ENCODE measurements around the gene CYP39A1. TPM values are rescaled to one million over a fixed set of nuclear protein-coding genes. Genes with fewer than 3 reads are reported as not detected.

Gene CYP39A1
- total RNA-seq, 1 experiment from 2014 or later = not detected

GRCh38 chr6:46690141-46690755, 37.6 kb upstream of the CYP39A1 start:
- CTCF ChIA-PET = no interaction called here

GRCh38 chr6:46689657-46690056, 37.0 kb upstream of the CYP39A1 start:
- no peaks in the 10 kb centered on the region for H3K36me3 ChIP-seq (ENCODE audit: control insufficient read depth, insufficient read depth, low read length)
- Mint-ChIP-seq H3K27me3 (ENCODE audit: insufficient read depth, unreplicated experiment) (peaks cover 15% of the 10 kb centered on the region), H3K27ac (ENCODE audit: unreplicated experiment) (no peak overlapping the region), H3K4me1 (ENCODE audit: low read depth, unreplicated experiment) (no peaks in the 10 kb centered on the region), H3K9me3 (ENCODE audit: unreplicated experiment) (no peaks in the 10 kb centered on the region), H3K36me3 (ENCODE audit: insufficient read depth, unreplicated experiment) (no peaks in the 10 kb centered on the region), H3K4me3 (ENCODE audit: unreplicated experiment) (no peak overlapping the region)
- TF ChIP-seq CTCF (IDR thresholded peaks at IDR 0.05; ENCODE audit: insufficient read depth in 1 of 2, low read depth in 1 of 2, low read length in 1 of 2, severe bottlenecking in 1 of 2, unreplicated experiment in 1 of 2) = no peak
- no peak overlapping the region for H3K4me3 ChIP-seq (ENCODE audit: low read depth, low read length)
- no peaks in the 10 kb centered on the region for H3K9me3 ChIP-seq
- intact Hi-C loops (cut with micrococcal nuclease; ENCODE audit: unreplicated experiment) = no loop called here
- no TSS peak for BruUV-seq (replicated peaks)
- no peak for DNase-seq
- ChIA-PET CTCF (no interaction called here), POLR2A (no interaction called here)
- no peaks in the 10 kb centered on the region for H3K4me1 ChIP-seq
- no peaks in the 10 kb centered on the region for H3K27me3 ChIP-seq (replicated peaks; ENCODE audit: control insufficient read depth, insufficient read depth, low read length)

More at GRCh38 chr6:46690141-46690755, 37.6 kb upstream of the CYP39A1 start:
- H3K4me3 Mint-ChIP-seq (ENCODE audit: unreplicated experiment) = no peak overlapping the region
- H3K27me3 Mint-ChIP-seq (ENCODE audit: insufficient read depth, unreplicated experiment) = peaks cover 15% of the 10 kb centered on the region
- DNase-seq = no peak
- POLR2A ChIA-PET = no interaction called here
- Histone ChIP-seq H3K9me3 (no peaks in the 10 kb centered on the region), H3K4me3 (ENCODE audit: low read depth, low read length) (no peak overlapping the region), H3K36me3 (ENCODE audit: control insufficient read depth, insufficient read depth, low read length) (no peaks in the 10 kb centered on the region), H3K27me3 (replicated peaks; ENCODE audit: control insufficient read depth, insufficient read depth, low read length) (no peaks in the 10 kb centered on the region), H3K4me1 (no peaks in the 10 kb centered on the region)
- no TSS peak for BruUV-seq (replicated peaks)
- H3K4me1 Mint-ChIP-seq (ENCODE audit: low read depth, unreplicated experiment) = no peaks in the 10 kb centered on the region
- H3K9me3 Mint-ChIP-seq (ENCODE audit: unreplicated experiment) = no peaks in the 10 kb centered on the region
- no peaks in the 10 kb centered on the region for H3K36me3 Mint-ChIP-seq (ENCODE audit: insufficient read depth, unreplicated experiment)
- intact Hi-C loops (cut with micrococcal nuclease; ENCODE audit: unreplicated experiment) = no loop called here
- no peak overlapping the region for H3K27ac Mint-ChIP-seq (ENCODE audit: unreplicated experiment)
- no peak for TF ChIP-seq CTCF (IDR thresholded peaks at IDR 0.05; ENCODE audit: insufficient read depth in 1 of 2, low read depth in 1 of 2, low read length in 1 of 2, severe bottlenecking in 1 of 2, unreplicated experiment in 1 of 2)

GRCh38 chr6:46688966-46689335, 36.3 kb upstream of the CYP39A1 start:
- H3K27ac Mint-ChIP-seq (ENCODE audit: unreplicated experiment) = no peak overlapping the region
- TF ChIP-seq CTCF (IDR thresholded peaks at IDR 0.05; ENCODE audit: insufficient read depth in 1 of 2, low read depth in 1 of 2, low read length in 1 of 2, severe bottlenecking in 1 of 2, unreplicated experiment in 1 of 2) = no peak
- ChIA-PET CTCF (no interaction called here), POLR2A (no interaction called here)
- Histone ChIP-seq H3K27me3 (replicated peaks; ENCODE audit: control insufficient read depth, insufficient read depth, low read length) (no peaks in the 10 kb centered on the region), H3K9me3 (no peaks in the 10 kb centered on the region), H3K4me3 (ENCODE audit: low read depth, low read length) (no peak overlapping the region), H3K4me1 (no peaks in the 10 kb centered on the region), H3K36me3 (ENCODE audit: control insufficient read depth, insufficient read depth, low read length) (no peaks in the 10 kb centered on the region)
- no peaks in the 10 kb centered on the region for H3K36me3 Mint-ChIP-seq (ENCODE audit: insufficient read depth, unreplicated experiment)
- intact Hi-C loops (cut with micrococcal nuclease; ENCODE audit: unreplicated experiment) = no loop called here
- H3K4me3 Mint-ChIP-seq (ENCODE audit: unreplicated experiment) = no peak overlapping the region
- no TSS peak for BruUV-seq (replicated peaks)
- peaks cover 15% of the 10 kb centered on the region for H3K27me3 Mint-ChIP-seq (ENCODE audit: insufficient read depth, unreplicated experiment)
- no peaks in the 10 kb centered on the region for H3K9me3 Mint-ChIP-seq (ENCODE audit: unreplicated experiment)
- no peak for DNase-seq
- H3K4me1 Mint-ChIP-seq (ENCODE audit: low read depth, unreplicated experiment) = no peaks in the 10 kb centered on the region
